Pancreas (tissue), 10 donors: Measurements from ENCODE around the gene SHC1. TPM values are rescaled to one million over a fixed set of nuclear protein-coding genes. Genes with fewer than 3 reads are reported as not detected.

Experiments
- ATAC-seq, 4 donors: fragments of 200-7000 bp; cut with Tn5 transposase; one replicate each; pipeline versions ENCODE4 v1.8.0 to v1.9.1; 2020; ENCODE audit warnings: mild to moderate bottlenecking in 4 of 4, moderate library complexity in 4 of 4
- DNase-seq, 6 donors: peaks; one replicate each; pipeline ENCODE4 v3.0.0-alpha.2; 2020
- FAIRE-seq: peaks from 2 replicates; lab custom pipeline; 2012; peaks lifted over from hg19 to GRCh38; lab: Jason Lieb, UNC
- H3K27ac ChIP-seq, 4 donors: fragments of 200-600 bp; sonication (generic); 1 replicate in 3 of 4; 2 replicates in 1 of 4; pipeline versions ENCODE4 v1.5.0 to v1.8.0; 2020
- H3K27me3 ChIP-seq, 4 donors: fragments of 200-600 bp; one replicate each; pipeline ENCODE4 v1.8.0; 2021
- H3K36me3 ChIP-seq, 3 donors: fragments of 200-600 bp; sonication (generic) in 1 of 3; one replicate each; pipeline versions ENCODE4 v1.5.0 to v1.8.0; 2020 to 2021
- H3K4me1 ChIP-seq, 3 donors: fragments of 200-600 bp; one replicate each; pipeline ENCODE4 v1.8.0; 2021
- H3K4me3 ChIP-seq, 4 donors: fragments of 200-600 bp; sonication (generic) in 2 of 4; one replicate each; pipeline versions ENCODE4 v1.5.0 to v1.8.0; 2020 to 2021
- H3K9me3 ChIP-seq, 4 donors: fragments of 200-600 bp; one replicate each; pipeline ENCODE4 v1.8.0; 2021
- CTCF ChIP-seq, 4 donors: fragments of 200-600 bp; sonication (generic) in 3 of 4; IDR thresholded peaks; one replicate each; pipeline versions ENCODE4 v1.5.0 to v1.8.0; 2021; ENCODE audit warnings: antibody characterized with exemption in 4 of 4
- WGBS, 2 donors: extraction: QIAGEN DNeasy Blood & Tissue Kit; methylation state at CpG; one replicate each; pipeline ENCODE4 v1.1.7; 2013; 5-methylcytosine and 5-hydroxymethylcytosine counted together
- intact Hi-C, 3 donors: fragments of 100-400 bp; cut with DNase I; formaldehyde crosslinking; loops; one replicate each; pipeline versions ENCODE4 v1.11.1 to v1.14.2; 2022
- polyA plus RNA-seq, 2 donors: library from polyadenylated mRNA; stranded (reverse); fragments of 200-250 nt; gene quantifications; one replicate each; pipeline ENCODE4 v1.2.3, GENCODE V29; 2013
- total RNA-seq, 6 donors: library from RNA; stranded (reverse); fragmentation: NEBNext Ultra II Directional in 4 of 6; extraction: Animal tissue kit (Norgen Biotek cat#: 25700) in 4 of 6; gene quantifications; one replicate each; pipeline versions ENCODE4 v1.2.1 to v1.2.4, GENCODE V29; 2021 to 2023
- donor health status: healthy with polysubstance abuse.
- donor health status: DM: no; HTN: no; CAD: no; lungs with moderate emphysema.
- donor health status: DM: no; HTN: no; CAD: no.
- donor health status: control.
- donor health status: control.
- donor health status: Bipolar disorder and iron deficiency.
- donor health status: DM: yes; HTN: yes; CAD: no.
- donor health status: DM: no; HTN: no; CAD: no.
- donor health status: DM: no; HTN: no; CAD: no.
- donor health status: DM: yes; HTN: yes; CAD: no.

Gene SHC1
- total and polyA plus RNA-seq, 8 donors = 32.3 to 53.4 (median 40.7) TPM

DNA sequence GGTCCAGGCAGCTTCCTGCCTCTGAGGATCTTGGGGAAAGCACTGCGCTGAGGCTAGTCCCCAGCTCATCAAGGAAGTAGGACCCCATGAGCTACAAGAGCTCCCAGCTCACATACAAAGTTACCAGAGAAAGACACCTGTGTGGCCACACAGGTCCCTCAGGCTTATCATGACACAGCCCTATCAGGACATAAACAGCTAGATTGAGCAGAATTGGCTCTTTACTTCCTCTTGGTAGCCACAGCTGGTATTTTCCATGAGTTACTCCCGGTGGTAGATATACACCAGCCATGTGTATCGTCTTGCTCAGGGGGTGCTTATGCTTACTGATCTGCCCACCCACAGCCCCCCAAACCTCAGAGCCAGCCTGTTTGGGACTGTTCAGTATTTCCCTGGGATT lies 24.0 kb upstream of the SHC1 start:
- peaks cover 0 to 14% (median 2%) of the 10 kb centered on the region in 3 donors for H3K4me1 ChIP-seq
- 43 to 46% methylated on average over 3 of the region's 3 CpGs for WGBS, 2 donors
- peak in 2 of 6 donors; percentile 11 to 35 for DNase-seq
- H3K9me3 ChIP-seq = no peaks in the 10 kb centered on the region
- H3K36me3 ChIP-seq = no peaks in the 10 kb centered on the region
- no peak overlapping the region for H3K27ac ChIP-seq
- no peak for FAIRE-seq
- H3K4me3 ChIP-seq = no peak overlapping the region
- ATAC-seq = peak in 1 of 4 donors; percentile 14
- intact Hi-C loops = no loop called here
- H3K27me3 ChIP-seq = no peaks in the 10 kb centered on the region
- no peak for TF ChIP-seq CTCF (IDR thresholded peaks at IDR 0.05)

DNA sequence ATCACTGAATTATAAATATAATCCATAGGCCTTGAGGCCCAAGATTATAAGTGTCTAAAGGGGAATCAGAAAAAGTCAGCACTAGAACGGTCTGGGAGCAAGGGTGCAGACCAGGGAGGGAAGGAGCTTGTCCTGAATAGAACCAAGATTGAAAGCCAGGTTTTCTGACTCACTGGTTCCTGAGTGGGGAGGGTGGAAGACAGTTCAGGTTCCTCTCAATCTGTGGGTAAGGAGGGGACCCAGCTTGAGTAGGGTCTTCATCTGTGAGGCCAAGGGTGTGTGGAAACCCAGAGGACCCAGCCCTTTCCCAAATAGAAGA lies 23.7 kb upstream of the SHC1 start:
- Histone ChIP-seq H3K27me3 (no peaks in the 10 kb centered on the region), H3K9me3 (no peaks in the 10 kb centered on the region), H3K36me3 (no peaks in the 10 kb centered on the region), H3K4me3 (no peak overlapping the region), H3K4me1 (peaks cover 0 to 10% (median 0%) of the 10 kb centered on the region in 3 donors), H3K27ac (no peak overlapping the region)
- no peak for TF ChIP-seq CTCF (IDR thresholded peaks at IDR 0.05)
- intact Hi-C loops = no loop called here
- ATAC-seq = no peak
- 41 to 47% methylated on average over 1 of the region's 1 CpG for WGBS, 2 donors
- DNase-seq = no peak
- FAIRE-seq = no peak

- TF ChIP-seq CTCF (IDR thresholded peaks at IDR 0.05) = no peak
- WGBS, 2 donors = 71 to 83% methylated on average over 8 of the region's 8 CpGs
- Histone ChIP-seq H3K27me3 (no peaks in the 10 kb centered on the region), H3K9me3 (no peaks in the 10 kb centered on the region), H3K4me3 (no peak within 1 kb of the TSS), H3K36me3 (no peaks in the 10 kb centered on the region), H3K4me1 (peaks cover 0 to 5% (median 0%) of the 10 kb centered on the region in 3 donors), H3K27ac (no peak within 1 kb of the TSS)
- ATAC-seq (no peak), DNase-seq (peak in 3 of 6 donors; percentile 19 to 46 (median 38)), FAIRE-seq (no peak)
- intact Hi-C loops = no loop called here
Measured at GRCh38 chr1:154993572-154994268, 23.2 kb upstream of the SHC1 start, which contains the start of gene LENEP. LENEP (plus strand) TSS chr1:154993586; CDS start chr1:154993608, 22 bp downstream.

DNA sequence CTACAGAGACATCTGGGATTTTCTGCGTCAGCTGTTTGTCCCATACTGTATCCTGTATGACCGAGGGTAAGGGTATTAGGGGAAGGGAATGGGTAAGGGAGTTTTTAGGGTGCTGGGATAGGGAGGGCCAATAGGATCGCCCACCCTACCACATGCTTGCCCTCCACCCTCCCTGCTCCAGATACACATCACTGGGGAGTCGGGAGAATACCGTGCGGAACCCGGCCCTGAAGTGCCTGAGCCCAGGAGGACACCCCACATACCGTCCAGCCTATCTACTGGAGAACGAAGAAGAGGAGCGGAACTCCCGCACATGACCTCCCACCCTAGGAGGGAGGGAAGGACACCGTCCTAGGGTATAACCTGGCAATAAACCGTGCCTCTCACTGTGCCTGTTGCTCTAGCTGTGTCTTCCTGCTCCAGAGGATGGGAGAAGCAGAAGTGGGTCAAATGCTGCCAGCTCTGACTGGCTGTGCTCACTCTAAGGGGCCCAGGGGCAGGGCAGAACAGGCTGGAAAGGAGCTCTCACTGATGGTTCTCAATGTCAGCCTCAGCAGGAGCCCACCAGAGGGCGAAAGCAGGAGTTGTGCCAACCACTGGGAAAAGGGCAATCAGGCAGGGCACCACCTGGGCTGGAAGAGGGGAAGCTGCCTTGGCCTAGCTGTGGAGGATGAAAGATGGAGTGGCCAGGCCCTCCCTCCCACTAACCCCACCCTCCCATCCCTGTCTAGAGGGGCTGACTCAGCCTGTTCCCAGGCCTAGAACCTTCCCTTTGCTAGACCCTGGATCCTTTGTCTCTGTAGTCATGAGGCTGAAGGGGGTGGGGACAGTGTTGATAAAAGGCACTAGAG lies 22.4 kb upstream of the SHC1 start:
- TF ChIP-seq CTCF (IDR thresholded peaks at IDR 0.05) = no peak
- intact Hi-C loops = no loop called here
- ATAC-seq (no peak), DNase-seq (peak in 1 of 6 donors; percentile 37), FAIRE-seq (no peak)
- Histone ChIP-seq H3K9me3 (no peaks in the 10 kb centered on the region), H3K27me3 (no peaks in the 10 kb centered on the region), H3K27ac (no peak overlapping the region), H3K4me1 (peaks cover 0 to 3% (median 0%) of the 10 kb centered on the region in 3 donors), H3K4me3 (no peak overlapping the region), H3K36me3 (no peaks in the 10 kb centered on the region)
- WGBS, 2 donors = 85 to 87% methylated on average over 14 of the region's 14 CpGs
